DND-41 (cell line): ENCODE results near the gene TPP1.

ENCODE experiments used
- ATAC-seq: fragments of 200-7000 bp; cut with Tn5 transposase; 3 replicates; pipeline ENCODE4 v1.9.1; 2021; ENCODE audit warnings: low read depth; ENCODE audit not compliant: insufficient read depth
- DNase-seq: peaks from one replicate; pipeline ENCODE4 v3.0.0-alpha.2; 2020
- H2AFZ ChIP-seq: 2 replicates; pipeline ENCODE4 v1.6.0; 2012; ENCODE audit warnings: low read depth, low read length
- H3K27ac ChIP-seq: 2 replicates; pipeline ENCODE4 v1.5.1; 2012; ENCODE audit warnings: low read length, inconsistent platforms
- H3K27me3 ChIP-seq: fragments of 200-600 bp; sonication (generic); 2 replicates; pipeline ENCODE4 v1.6.0; 2012; ENCODE audit warnings: low read length, mild to moderate bottlenecking, inconsistent platforms; ENCODE audit not compliant: insufficient read depth, poor library complexity
- H3K36me3 ChIP-seq: 2 replicates; pipeline ENCODE4 v1.5.1; 2012; ENCODE audit warnings: low read length, inconsistent platforms; ENCODE audit not compliant: insufficient read depth
- H3K4me1 ChIP-seq: 2 replicates; pipeline ENCODE4 v1.5.1; 2012; ENCODE audit warnings: mild to moderate bottlenecking, low read length; ENCODE audit not compliant: insufficient read depth
- H3K4me2 ChIP-seq: 2 replicates; pipeline ENCODE4 v1.6.0; 2012; ENCODE audit warnings: mild to moderate bottlenecking, moderate library complexity, low read length, inconsistent platforms; ENCODE audit not compliant: insufficient read depth
- H3K4me3 ChIP-seq, 2 experiments: fragments of 200-600 bp in 1 of 2; shearing (Covaris generic) in 1 of 2; 2 replicates each; pipeline ENCODE4 v1.5.1; 2012 to 2016; ENCODE audit warnings: inconsistent platforms in 2 of 2, low read length in 2 of 2, mild to moderate bottlenecking in 2 of 2, low read depth in 1 of 2, moderate library complexity in 1 of 2
- H3K79me2 ChIP-seq: 2 replicates; pipeline ENCODE4 v1.6.0; 2012; ENCODE audit warnings: low read length, inconsistent platforms; ENCODE audit not compliant: insufficient read depth
- H3K9ac ChIP-seq: 2 replicates; pipeline ENCODE4 v1.6.0; 2012; ENCODE audit warnings: low read depth, mild to moderate bottlenecking, inconsistent platforms, low read length, moderate library complexity
- H3K9me3 ChIP-seq: 2 replicates; pipeline ENCODE4 v1.5.1; 2012; ENCODE audit warnings: low read length, moderate library complexity, mild to moderate bottlenecking, inconsistent platforms; ENCODE audit not compliant: insufficient read depth, severe bottlenecking
- H4K20me1 ChIP-seq: 2 replicates; pipeline ENCODE4 v1.6.0; 2012; ENCODE audit warnings: low read length; ENCODE audit not compliant: insufficient read depth
- EZH2 ChIP-seq: IDR thresholded peaks from 3 replicates; pipeline ENCODE4 v1.6.1; 2012; ENCODE audit warnings: borderline replicate concordance, low read depth, mild to moderate bottlenecking, moderate library complexity, low read length, inconsistent platforms; ENCODE audit not compliant: severe bottlenecking
- TF ChIP-seq, protein P1 (sequence below): IDR thresholded peaks from 2 replicates; pipeline ENCODE4 v1.5.1; 2012; ENCODE audit warnings: borderline replicate concordance, low read length, moderate library complexity, mild to moderate bottlenecking; ENCODE audit not compliant: poor library complexity, severe bottlenecking; ENCODE audit errors: extremely low read depth

TPP1 gene

DNA sequence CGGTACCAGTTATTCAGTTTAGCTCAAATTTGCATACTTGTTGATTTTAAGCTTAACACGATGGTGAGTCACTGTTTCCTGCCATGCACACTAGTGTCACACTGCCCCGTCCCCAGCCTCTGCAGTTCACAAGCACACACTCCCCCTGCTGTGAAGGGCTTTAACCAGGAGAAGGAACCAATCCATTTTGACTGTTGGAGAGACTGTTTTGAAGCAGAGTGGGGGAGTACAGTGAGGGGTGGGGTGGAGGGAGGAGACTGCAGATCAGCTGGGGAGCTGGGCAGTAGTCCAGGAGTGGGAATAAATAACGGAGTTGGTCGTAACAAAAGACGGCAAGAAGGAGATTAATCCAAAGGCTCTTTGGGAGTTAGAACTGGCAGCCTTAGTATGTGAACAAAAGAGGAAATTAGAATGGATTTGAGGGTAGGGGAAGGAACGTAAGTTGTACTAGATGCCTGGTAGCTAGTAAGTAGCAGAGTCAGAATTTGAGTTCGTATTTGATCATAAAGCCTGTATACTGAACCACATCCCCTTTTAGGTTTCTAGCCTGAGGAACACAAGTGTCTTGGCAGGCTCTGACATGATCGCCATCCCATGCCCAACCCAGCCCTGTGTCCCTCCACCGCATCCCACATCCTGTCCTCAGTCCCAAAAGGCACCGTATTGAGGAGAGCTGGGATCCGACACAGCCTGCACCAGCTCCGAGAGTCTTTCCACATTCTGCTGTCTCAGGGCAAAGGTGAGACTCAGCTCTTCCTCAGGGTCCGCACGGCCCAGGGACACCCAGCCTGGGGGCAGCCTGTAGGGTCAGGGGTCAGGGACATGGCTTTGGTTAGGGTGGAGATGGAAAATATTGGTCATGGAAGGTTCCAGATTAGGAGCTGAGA, 862 bp downstream of the TPP1 start:
- H3K4me1 ChIP-seq: peaks cover 31% of the 10 kb centered on the region
- peak overlapping the region; percentile 44 to 81; a peak in 3 of 4 replicates for H3K4me3 ChIP-seq
- no peaks in the 10 kb centered on the region for H4K20me1 ChIP-seq
- ATAC-seq (no peak), DNase-seq (no peak)
- peaks cover 24% of the 10 kb centered on the region for H3K79me2 ChIP-seq
- peak overlapping the region; percentile 78 for H3K27ac ChIP-seq
- peak overlapping the region; percentile 65 for H3K9ac ChIP-seq
- peak overlapping the region; percentile 94 for H3K4me2 ChIP-seq
- no peaks in the 10 kb centered on the region for H3K9me3 ChIP-seq
- TF ChIP-seq, protein P1, sequence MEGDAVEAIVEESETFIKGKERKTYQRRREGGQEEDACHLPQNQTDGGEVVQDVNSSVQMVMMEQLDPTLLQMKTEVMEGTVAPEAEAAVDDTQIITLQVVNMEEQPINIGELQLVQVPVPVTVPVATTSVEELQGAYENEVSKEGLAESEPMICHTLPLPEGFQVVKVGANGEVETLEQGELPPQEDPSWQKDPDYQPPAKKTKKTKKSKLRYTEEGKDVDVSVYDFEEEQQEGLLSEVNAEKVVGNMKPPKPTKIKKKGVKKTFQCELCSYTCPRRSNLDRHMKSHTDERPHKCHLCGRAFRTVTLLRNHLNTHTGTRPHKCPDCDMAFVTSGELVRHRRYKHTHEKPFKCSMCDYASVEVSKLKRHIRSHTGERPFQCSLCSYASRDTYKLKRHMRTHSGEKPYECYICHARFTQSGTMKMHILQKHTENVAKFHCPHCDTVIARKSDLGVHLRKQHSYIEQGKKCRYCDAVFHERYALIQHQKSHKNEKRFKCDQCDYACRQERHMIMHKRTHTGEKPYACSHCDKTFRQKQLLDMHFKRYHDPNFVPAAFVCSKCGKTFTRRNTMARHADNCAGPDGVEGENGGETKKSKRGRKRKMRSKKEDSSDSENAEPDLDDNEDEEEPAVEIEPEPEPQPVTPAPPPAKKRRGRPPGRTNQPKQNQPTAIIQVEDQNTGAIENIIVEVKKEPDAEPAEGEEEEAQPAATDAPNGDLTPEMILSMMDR: no peak
- no peak for TF ChIP-seq EZH2
- no peaks in the 10 kb centered on the region for H3K27me3 ChIP-seq
- peak overlapping the region; percentile 90; the same call in 1 of the 2 replicates for H2AFZ ChIP-seq
- peaks cover 27% of the 10 kb centered on the region for H3K36me3 ChIP-seq

GRCh38 chr11:6617315-6617781, 1.9 kb downstream of the TPP1 start:
- Histone ChIP-seq H4K20me1 (no peaks in the 10 kb centered on the region), H3K4me2 (0 out of 2 replicates have a peak overlapping the region, but pooled peaks have one; percentile 94), H2AFZ (no peak overlapping the region), H3K36me3 (peaks cover 27% of the 10 kb centered on the region), H3K4me3 (no peak overlapping the region), H3K4me1 (peaks cover 40% of the 10 kb centered on the region), H3K9me3 (no peaks in the 10 kb centered on the region), H3K9ac (no peak overlapping the region), H3K79me2 (peaks cover 24% of the 10 kb centered on the region), H3K27ac (no peak overlapping the region), H3K27me3 (no peaks in the 10 kb centered on the region)
- ATAC-seq (no peak), DNase-seq (no peak)
- TF ChIP-seq EZH2: no peak
- TF ChIP-seq, protein P1: no peak

- H3K9ac ChIP-seq: no peak overlapping the region
- no peaks in the 10 kb centered on the region for H4K20me1 ChIP-seq
- no peaks in the 10 kb centered on the region for H3K27me3 ChIP-seq
- TF ChIP-seq, protein P1: no peak
- no peak for TF ChIP-seq EZH2
- no peak overlapping the region for H2AFZ ChIP-seq
- H3K27ac ChIP-seq: no peak overlapping the region
- no peak for ATAC-seq
- H3K4me2 ChIP-seq: no peak overlapping the region
- H3K4me1 ChIP-seq: peaks cover 40% of the 10 kb centered on the region
- peaks cover 27% of the 10 kb centered on the region for H3K79me2 ChIP-seq
- H3K36me3 ChIP-seq: peaks cover 27% of the 10 kb centered on the region
- H3K9me3 ChIP-seq: no peaks in the 10 kb centered on the region
- DNase-seq: no peak
- no peak overlapping the region for H3K4me3 ChIP-seq
Measured at GRCh38 chr11:6616596-6617250, 2.5 kb downstream of the TPP1 start.
